HEK293 (cell line): Measurements from ENCODE around the gene GRIK2.

ENCODE experiments used
- CTCF ChIA-PET: fragments of 350-600 bp; formaldehyde crosslinking; extraction: SDS; loops from one replicate; lab custom pipeline; 2021; ENCODE audit warnings: antibody characterized with exemption; lab: Yijun Ruan, JAX
- POLR2A ChIA-PET: fragments of 300-600 bp; formaldehyde crosslinking; extraction: SDS; loops from one replicate; lab custom pipeline; 2020; ENCODE audit warnings: antibody characterized with exemption, inconsistent platforms; lab: Yijun Ruan, JAX
- H3K27ac ChIP-seq: fragments of 200-500 bp; sonication (Bioruptor generic); 2 replicates; pipeline ENCODE4 v1.5.1; 2014; ENCODE audit warnings: low read depth, low read length, control low read depth, inconsistent platforms; ENCODE audit errors: extremely low read depth
- H3K36me3 ChIP-seq, 2 experiments: fragments of 200-500 bp in 1 of 2; sonication (Bioruptor generic) in 1 of 2; 1 replicate in 1 of 2; 2 replicates in 1 of 2; pipeline ENCODE4 v1.5.1; 2014 to 2017; ENCODE audit warnings: inconsistent platforms in 2 of 2, low read length in 2 of 2; ENCODE audit not compliant: control insufficient read depth in 2 of 2, insufficient read depth in 1 of 2
- H3K4me1 ChIP-seq: fragments of 200-500 bp; sonication (Bioruptor generic); 2 replicates; pipeline ENCODE4 v1.5.1; 2014; ENCODE audit warnings: mild to moderate bottlenecking, low read length, inconsistent platforms; ENCODE audit not compliant: control insufficient read depth, insufficient read depth
- H3K4me3 ChIP-seq: 2 replicates; pipeline ENCODE4 v1.5.1; 2011; ENCODE audit warnings: low read depth, mild to moderate bottlenecking, control low read depth, low read length, moderate library complexity
- H3K9me3 ChIP-seq: fragments of 200-500 bp; sonication (Bioruptor generic); 2 replicates; pipeline ENCODE4 v1.5.1; 2014; ENCODE audit warnings: low read depth, low read length, inconsistent platforms; ENCODE audit not compliant: control insufficient read depth, insufficient read depth
- IKZF3 ChIP-seq: fragments of 450-650 bp; IDR thresholded peaks from 2 replicates; pipeline ENCODE4 v1.5.0; 2018; ENCODE audit warnings: missing biosample characterization, mild to moderate bottlenecking, missing genetic modification characterization, moderate library complexity
- KLF9 ChIP-seq: fragments of 450-650 bp; formaldehyde crosslinking; IDR thresholded peaks from 2 replicates; pipeline ENCODE4 v1.5.1; 2016; ENCODE audit warnings: missing biosample characterization, missing genetic modification characterization, low read depth
- MZF1 ChIP-seq: fragments of 450-650 bp; formaldehyde crosslinking; IDR thresholded peaks from 2 replicates; pipeline ENCODE4 v1.5.1; 2017; ENCODE audit warnings: missing biosample characterization, missing genetic modification characterization, borderline replicate concordance
- OVOL3 ChIP-seq: fragments of 450-650 bp; formaldehyde crosslinking; IDR thresholded peaks from 2 replicates; pipeline ENCODE4 v1.5.1; 2016; ENCODE audit warnings: missing biosample characterization, missing genetic modification characterization
- YY1 ChIP-seq: fragments of 450-650 bp; formaldehyde crosslinking; IDR thresholded peaks from 2 replicates; pipeline ENCODE4 v1.5.1; 2018; ENCODE audit warnings: missing biosample characterization, missing genetic modification characterization
- ZBTB1 ChIP-seq: fragments of 450-650 bp; formaldehyde crosslinking; IDR thresholded peaks from 2 replicates; pipeline ENCODE4 v1.5.1; 2016; ENCODE audit warnings: missing biosample characterization, missing genetic modification characterization
- ZBTB8A ChIP-seq: fragments of 450-650 bp; formaldehyde crosslinking; IDR thresholded peaks from 2 replicates; pipeline ENCODE4 v1.5.1; 2016; ENCODE audit warnings: missing biosample characterization, missing genetic modification characterization
- ZFP41 ChIP-seq: fragments of 450-650 bp; formaldehyde crosslinking; IDR thresholded peaks from 2 replicates; pipeline ENCODE4 v1.5.1; 2016; ENCODE audit warnings: missing biosample characterization, missing genetic modification characterization, borderline replicate concordance
- ZNF16 ChIP-seq: fragments of 450-650 bp; formaldehyde crosslinking; IDR thresholded peaks from 2 replicates; pipeline ENCODE4 v1.5.1; 2016; ENCODE audit warnings: low read depth, missing biosample characterization, missing genetic modification characterization
- ZNF184 ChIP-seq: fragments of 450-650 bp; IDR thresholded peaks from 2 replicates; pipeline ENCODE4 v1.5.1; 2018; ENCODE audit warnings: missing biosample characterization, mild to moderate bottlenecking, missing genetic modification characterization
- ZNF2 ChIP-seq: fragments of 450-650 bp; formaldehyde crosslinking; IDR thresholded peaks from 2 replicates; pipeline ENCODE4 v1.5.1; 2016; ENCODE audit warnings: missing biosample characterization, missing genetic modification characterization
- ZNF23 ChIP-seq: fragments of 450-650 bp; formaldehyde crosslinking; IDR thresholded peaks from 2 replicates; pipeline ENCODE4 v1.5.1; 2016; ENCODE audit warnings: missing biosample characterization, missing genetic modification characterization, borderline replicate concordance
- ZNF26 ChIP-seq: fragments of 450-650 bp; formaldehyde crosslinking; IDR thresholded peaks from 2 replicates; pipeline ENCODE4 v1.5.1; 2016; ENCODE audit warnings: missing biosample characterization, missing genetic modification characterization
- ZNF302 ChIP-seq: fragments of 450-650 bp; formaldehyde crosslinking; IDR thresholded peaks from 2 replicates; pipeline ENCODE4 v1.5.1; 2016; ENCODE audit warnings: missing biosample characterization, missing genetic modification characterization, low read depth
- ZNF324 ChIP-seq: fragments of 450-650 bp; formaldehyde crosslinking; IDR thresholded peaks from 2 replicates; pipeline ENCODE4 v1.5.1; 2016; ENCODE audit warnings: missing biosample characterization, missing genetic modification characterization
- ZNF433 ChIP-seq: fragments of 450-650 bp; formaldehyde crosslinking; IDR thresholded peaks from 2 replicates; pipeline ENCODE4 v1.5.1; 2016; ENCODE audit warnings: missing biosample characterization, missing genetic modification characterization, low read depth
- ZNF555 ChIP-seq: fragments of 450-650 bp; formaldehyde crosslinking; conservative IDR thresholded peaks from 2 replicates; pipeline ENCODE4 v1.5.1; 2017; ENCODE audit warnings: missing biosample characterization, mild to moderate bottlenecking, missing genetic modification characterization, inconsistent platforms
- ZNF561 ChIP-seq: fragments of 450-650 bp; IDR thresholded peaks from 2 replicates; pipeline ENCODE4 v1.5.1; 2018; ENCODE audit warnings: missing biosample characterization, missing genetic modification characterization, borderline replicate concordance
- ZNF704 ChIP-seq: fragments of 450-650 bp; formaldehyde crosslinking; IDR thresholded peaks from 2 replicates; pipeline ENCODE4 v1.5.1; 2016; ENCODE audit warnings: missing biosample characterization, missing genetic modification characterization
- ZNF768 ChIP-seq: fragments of 450-650 bp; formaldehyde crosslinking; IDR thresholded peaks from 2 replicates; pipeline ENCODE4 v1.5.1; 2018; ENCODE audit warnings: missing biosample characterization, mild to moderate bottlenecking, missing genetic modification characterization
- ZNF837 ChIP-seq: fragments of 450-650 bp; formaldehyde crosslinking; IDR thresholded peaks from 2 replicates; pipeline ENCODE4 v1.5.1; 2016; ENCODE audit warnings: missing biosample characterization, missing genetic modification characterization
- TF ChIP-seq, protein P1 (sequence below): fragments of 450-650 bp; formaldehyde crosslinking; IDR thresholded peaks from 2 replicates; pipeline ENCODE4 v1.5.1; 2017; ENCODE audit warnings: missing biosample characterization, missing genetic modification characterization

GRIK2 gene

GRCh38 chr6:101433141-101433540 lies 39.6 kb downstream of the GRIK2 start:
- CTCF ChIA-PET, result no interaction called here
- no peak for TF ChIP-seq ZNF433
- no peak for TF ChIP-seq ZNF302
- no peak for TF ChIP-seq ZNF324 (tag by site-specific recombination)
- TF ChIP-seq ZBTB1 (tag by site-specific recombination), result no peak
- no peak for TF ChIP-seq ZNF16 (tag by site-specific recombination)
- no peak for TF ChIP-seq ZNF561 (tag by site-specific recombination)
- no peak for TF ChIP-seq ZFP41 (tag by site-specific recombination)
- no peak for TF ChIP-seq ZNF184
- TF ChIP-seq ZNF23, result no peak
- no peak for TF ChIP-seq OVOL3 (tag by site-specific recombination)
- no peak for TF ChIP-seq YY1 (tag by site-specific recombination)
- no peak for TF ChIP-seq MZF1 (tag by site-specific recombination)
- TF ChIP-seq ZNF26, result no peak
- no peak for TF ChIP-seq IKZF3 (tag by site-specific recombination)
- no peak for TF ChIP-seq ZNF2 (tag by site-specific recombination)
- TF ChIP-seq ZNF768, result no peak
- TF ChIP-seq ZNF704 (tag by site-specific recombination), result no peak
- TF ChIP-seq ZBTB8A (tag by site-specific recombination), result no peak
- TF ChIP-seq ZNF555 (tag by site-specific recombination), result no peak
- no peak for TF ChIP-seq KLF9
- POLR2A ChIA-PET, result no interaction called here

GRCh38 chr6:101434601-101435000 lies 41.1 kb downstream of the GRIK2 start:
- Histone ChIP-seq H3K9me3 (no peaks in the 10 kb centered on the region), H3K36me3 (no peaks in the 10 kb centered on the region), H3K4me3 (no peak overlapping the region)
- ChIA-PET CTCF (no interaction called here), POLR2A (no interaction called here)
- TF ChIP-seq, protein P1, sequence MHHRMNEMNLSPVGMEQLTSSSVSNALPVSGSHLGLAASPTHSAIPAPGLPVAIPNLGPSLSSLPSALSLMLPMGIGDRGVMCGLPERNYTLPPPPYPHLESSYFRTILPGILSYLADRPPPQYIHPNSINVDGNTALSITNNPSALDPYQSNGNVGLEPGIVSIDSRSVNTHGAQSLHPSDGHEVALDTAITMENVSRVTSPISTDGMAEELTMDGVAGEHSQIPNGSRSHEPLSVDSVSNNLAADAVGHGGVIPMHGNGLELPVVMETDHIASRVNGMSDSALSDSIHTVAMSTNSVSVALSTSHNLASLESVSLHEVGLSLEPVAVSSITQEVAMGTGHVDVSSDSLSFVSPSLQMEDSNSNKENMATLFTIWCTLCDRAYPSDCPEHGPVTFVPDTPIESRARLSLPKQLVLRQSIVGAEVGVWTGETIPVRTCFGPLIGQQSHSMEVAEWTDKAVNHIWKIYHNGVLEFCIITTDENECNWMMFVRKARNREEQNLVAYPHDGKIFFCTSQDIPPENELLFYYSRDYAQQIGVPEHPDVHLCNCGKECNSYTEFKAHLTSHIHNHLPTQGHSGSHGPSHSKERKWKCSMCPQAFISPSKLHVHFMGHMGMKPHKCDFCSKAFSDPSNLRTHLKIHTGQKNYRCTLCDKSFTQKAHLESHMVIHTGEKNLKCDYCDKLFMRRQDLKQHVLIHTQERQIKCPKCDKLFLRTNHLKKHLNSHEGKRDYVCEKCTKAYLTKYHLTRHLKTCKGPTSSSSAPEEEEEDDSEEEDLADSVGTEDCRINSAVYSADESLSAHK (tag by site-specific recombination), result no peak
- no peak for TF ChIP-seq ZNF837 (tag by site-specific recombination)
- TF ChIP-seq, all 188 proteins: peak for 0
- H3K4me1 ChIP-seq, result no peaks in the 10 kb centered on the region
- no peak overlapping the region for H3K27ac ChIP-seq

More at GRCh38 chr6:101433141-101433540, 39.6 kb downstream of the GRIK2 start:
- H3K9me3 ChIP-seq, result no peaks in the 10 kb centered on the region
- no peak overlapping the region for H3K4me3 ChIP-seq
- no peak overlapping the region for H3K27ac ChIP-seq
- no peaks in the 10 kb centered on the region for H3K4me1 ChIP-seq
- H3K36me3 ChIP-seq, result no peaks in the 10 kb centered on the region
